NCI-H82 (cell line): ENCODE measurements around the gene ZFHX3.
"Not testable (repeated sequence)": the region's sequence is repeated elsewhere in the genome, so short reads cannot be mapped to it uniquely, and the experiment has no call there.

Source experiments
- DNase-seq: peaks from one replicate; lab custom pipeline; 2025; lab: John Stamatoyannopoulos, UW

The ZFHX3 gene

DNA sequence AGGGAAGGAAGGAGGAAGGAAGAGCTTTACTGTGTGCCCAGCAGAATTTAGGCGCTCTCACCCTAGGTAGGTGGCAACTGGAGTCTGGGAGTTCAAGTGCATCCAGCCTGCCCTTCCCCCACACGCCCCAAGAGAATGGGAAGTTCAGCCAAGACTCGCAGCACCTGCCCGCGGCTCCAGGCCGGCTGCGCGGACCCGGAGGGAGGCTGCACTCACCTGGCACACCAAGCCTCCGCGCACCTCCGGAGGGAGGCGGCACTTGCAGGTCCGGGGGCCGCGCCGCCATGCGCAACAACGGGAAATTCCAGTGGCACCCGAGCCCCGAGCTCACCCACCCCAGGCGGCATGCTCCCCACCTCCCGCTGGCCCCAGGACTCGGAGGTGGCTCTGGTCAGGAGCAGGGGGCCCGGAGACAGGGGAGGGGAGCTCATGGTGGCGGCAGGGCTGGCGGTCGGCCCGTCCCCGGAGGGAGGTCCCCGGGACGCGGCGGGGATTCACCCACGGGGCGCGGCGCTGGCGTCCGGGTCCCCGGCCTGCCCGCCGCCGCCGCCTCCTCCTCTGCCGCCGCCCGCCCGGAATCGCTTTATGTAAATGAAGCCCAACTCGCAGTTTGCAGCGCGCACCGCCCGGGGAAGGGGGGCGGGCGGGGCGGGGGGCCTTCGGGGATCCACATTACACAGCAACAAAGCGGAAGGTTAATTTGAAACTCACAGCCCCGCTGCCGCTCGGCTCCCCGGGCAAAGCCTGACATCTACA lies at the start of gene ZFHX3:
ZFHX3 (minus strand) TSS at position 593 of the 756 bp plus-strand sequence. CDS start 87,983 bp downstream, outside the sequence.
- peak; percentile 59 for DNase-seq

- DNase-seq, result no peak
These were observed 48.6 kb upstream of the ZFHX3 start for GRCh38 chr16:73096510-73096909.

- DNase-seq, result peak; percentile 95
These were observed 48.0 kb upstream of the ZFHX3 start for GRCh38 chr16:73095885-73096421.

DNA sequence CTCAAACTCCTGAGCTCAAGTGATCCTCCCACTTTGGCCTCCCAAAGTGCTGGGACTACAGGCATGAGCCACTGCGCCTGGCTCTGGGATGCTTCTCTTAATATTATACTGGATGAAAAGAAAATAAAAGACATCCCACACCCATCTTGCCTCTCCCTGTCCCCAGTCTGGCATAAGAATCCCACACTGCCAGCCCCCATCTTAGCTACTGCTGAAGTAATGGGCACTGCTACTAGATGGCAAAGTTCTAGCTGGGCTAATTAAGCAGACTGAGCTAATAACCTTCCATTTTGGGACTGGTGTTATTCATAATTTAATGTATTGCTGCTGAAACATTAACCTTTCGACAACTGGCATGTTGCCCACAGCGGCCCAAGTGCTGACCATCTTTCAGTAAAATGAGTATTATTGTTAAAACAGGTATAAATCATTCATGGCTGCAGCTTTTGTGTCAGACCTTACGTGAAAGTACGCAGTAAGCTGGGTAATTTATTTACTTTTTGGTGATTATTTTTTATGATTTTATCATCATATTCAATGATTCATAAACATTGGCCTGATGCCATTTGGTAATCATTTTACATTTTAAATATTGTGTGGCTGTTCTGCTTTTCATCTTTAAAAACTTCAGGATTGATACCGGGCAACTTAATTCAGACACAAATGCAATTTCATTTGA lies 47.4 kb upstream of the ZFHX3 start:
- DNase-seq, result no peak

DNA sequence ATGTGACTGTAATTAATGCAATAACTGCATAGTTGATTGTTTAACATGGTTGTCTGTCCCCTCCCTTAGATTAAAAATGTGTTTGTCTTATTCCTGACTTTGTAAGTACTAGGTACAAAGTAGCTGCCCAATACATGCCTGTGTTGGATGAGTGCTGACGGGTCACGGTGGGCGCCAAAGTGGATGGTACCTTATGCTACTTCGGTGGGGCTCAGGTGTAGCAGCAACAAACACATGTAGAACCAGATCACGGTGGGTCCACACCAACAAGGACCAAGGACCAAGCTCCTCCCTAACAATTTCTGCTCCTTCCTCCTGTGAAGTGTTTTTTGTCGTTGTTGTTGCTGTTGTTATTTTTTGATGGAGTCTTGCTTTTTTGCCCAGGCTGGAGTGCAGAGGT lies 46.4 kb upstream of the ZFHX3 start:
- no peak for DNase-seq

GRCh38 chr16:73093146-73094144 lies 45.5 kb upstream of the ZFHX3 start:
- DNase-seq, result no peak

DNA sequence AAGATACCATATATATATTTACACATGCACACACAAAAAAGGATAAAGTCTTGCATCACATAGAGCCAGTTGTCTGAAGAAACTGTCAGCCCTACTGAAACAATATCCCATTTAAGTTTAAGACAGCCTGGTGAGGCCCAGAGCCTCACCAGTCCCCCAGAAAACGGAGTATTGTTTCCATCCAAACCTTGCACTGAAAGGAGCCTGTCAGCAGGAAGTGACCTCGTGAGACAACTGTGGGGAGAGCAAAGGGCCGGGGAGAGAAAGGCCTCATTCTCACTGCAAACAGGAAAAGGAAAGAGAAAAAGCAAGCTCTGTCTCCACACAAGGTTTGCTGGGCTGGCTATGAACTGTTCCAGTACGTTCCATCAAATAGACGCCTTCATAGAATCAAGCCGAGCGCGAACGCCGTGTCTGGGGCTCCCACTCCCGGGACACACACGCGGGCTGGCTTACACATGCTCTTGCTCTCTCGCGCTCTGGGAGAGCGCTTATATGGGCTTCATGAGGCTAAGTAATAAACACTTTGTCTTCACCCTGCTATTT lies 44.4 kb upstream of the ZFHX3 start:
- no peak for DNase-seq

- no peak for DNase-seq
These were observed 43.2 kb upstream of the ZFHX3 start for GRCh38 chr16:73091174-73091573.

DNA sequence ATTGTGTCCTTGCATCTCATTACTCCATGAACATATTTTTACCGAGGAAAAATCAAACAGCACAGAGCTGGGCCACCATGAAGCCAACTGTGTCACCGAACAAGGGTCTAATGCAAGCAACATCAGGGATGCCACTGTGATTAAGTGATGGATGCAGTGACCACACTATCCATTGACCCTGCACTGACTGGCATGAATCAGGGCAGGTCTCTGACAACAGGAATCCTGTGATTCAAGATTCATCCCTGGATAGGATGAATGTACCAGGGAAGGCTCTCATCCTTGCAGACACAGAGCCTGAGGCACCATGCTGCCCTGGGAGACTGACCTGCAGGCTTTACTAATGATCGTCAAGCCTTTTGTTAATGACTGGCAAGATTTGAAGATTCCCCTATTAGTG lies 41.5 kb upstream of the ZFHX3 start:
- no peak for DNase-seq

GRCh38 chr16:73086108-73086507 lies 38.2 kb upstream of the ZFHX3 start:
- no peak for DNase-seq

DNA sequence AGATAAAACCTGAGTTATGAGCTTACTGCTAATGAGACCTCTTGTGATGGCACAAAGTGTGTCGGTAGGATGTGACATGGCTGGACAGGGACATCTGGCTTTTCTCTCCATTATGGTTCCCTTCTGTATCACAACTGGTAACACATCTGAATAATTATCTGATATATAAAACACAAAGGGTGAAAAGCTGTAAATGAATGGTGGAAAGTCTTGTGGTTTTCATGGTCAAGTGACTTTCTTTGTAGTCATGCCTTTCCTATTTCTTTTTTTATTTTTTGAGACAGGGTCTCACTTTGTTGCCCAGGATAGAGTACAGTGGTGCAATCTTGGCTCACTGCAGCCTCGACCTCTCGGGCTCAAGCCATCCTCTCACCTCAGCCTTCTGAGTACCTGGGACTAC lies 35.3 kb upstream of the ZFHX3 start:
- no peak for DNase-seq

GRCh38 chr16:73082634-73083051 lies 34.7 kb upstream of the ZFHX3 start:
- DNase-seq, result not testable (repeated sequence)

DNA sequence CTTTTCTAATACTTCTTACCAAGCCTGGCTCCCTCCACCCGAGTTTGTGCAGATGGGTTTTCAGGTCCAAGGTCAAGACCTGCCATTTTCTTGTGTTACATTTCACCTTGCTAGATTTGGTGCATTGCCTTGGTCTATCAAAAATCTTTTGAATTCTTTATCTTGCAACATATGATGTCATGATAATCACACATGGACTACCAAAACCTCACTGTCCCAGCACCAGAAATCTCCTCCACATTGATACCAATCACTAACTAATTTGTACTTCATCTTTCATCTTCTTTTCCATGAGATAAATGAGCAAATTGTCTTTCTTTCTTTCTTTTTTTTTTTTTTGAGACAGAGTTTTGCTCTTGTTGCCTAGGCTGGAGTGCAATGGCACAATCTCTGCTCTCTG lies 33.0 kb upstream of the ZFHX3 start:
- DNase-seq, result no peak

DNA sequence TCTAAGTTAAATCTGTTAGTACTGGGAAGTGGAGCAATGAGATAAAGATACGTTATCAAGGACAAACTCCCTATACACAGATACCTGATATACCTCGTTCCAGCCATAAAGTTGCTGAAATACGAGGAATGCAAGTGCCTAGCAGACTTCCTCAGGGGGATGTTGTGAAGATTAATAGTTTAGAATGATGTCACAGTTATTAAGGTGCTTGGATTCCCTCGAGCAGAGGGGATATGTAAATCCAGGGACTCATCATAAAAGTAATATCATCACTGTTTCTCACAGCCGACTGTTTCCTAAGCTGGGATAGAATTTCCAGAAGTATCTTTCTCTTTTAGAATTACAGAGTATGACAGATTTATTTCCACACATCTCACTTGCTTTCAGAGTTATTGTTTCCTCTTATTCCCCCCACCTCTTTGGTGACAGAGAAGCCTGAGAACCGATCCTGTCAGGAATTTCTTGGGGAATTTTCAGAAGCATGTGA lies 28.4 kb upstream of the ZFHX3 start:
- no peak for DNase-seq

- no peak for DNase-seq
These were observed 26.5 kb upstream of the ZFHX3 start for GRCh38 chr16:73074382-73074781.

DNA sequence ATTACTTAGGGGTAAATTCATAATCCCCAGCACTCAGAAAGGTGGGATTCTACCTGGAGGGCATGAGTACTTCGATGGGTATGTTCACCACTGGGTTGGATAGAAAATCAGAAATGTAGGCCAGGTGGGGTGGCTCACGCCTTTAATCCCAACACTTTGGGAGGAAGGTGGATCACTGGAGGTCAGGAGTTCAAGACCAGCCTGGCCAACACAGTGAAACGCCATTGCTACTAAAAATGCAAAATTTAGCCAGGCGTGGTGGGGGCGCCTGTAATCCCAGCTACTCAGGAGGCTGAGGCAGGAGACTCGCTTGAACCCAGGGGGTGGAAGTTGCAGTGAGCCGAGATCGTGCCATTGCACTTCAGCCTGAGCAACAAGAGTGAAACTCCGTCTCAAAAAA lies 24.1 kb upstream of the ZFHX3 start:
- DNase-seq, result not testable (repeated sequence)

DNA sequence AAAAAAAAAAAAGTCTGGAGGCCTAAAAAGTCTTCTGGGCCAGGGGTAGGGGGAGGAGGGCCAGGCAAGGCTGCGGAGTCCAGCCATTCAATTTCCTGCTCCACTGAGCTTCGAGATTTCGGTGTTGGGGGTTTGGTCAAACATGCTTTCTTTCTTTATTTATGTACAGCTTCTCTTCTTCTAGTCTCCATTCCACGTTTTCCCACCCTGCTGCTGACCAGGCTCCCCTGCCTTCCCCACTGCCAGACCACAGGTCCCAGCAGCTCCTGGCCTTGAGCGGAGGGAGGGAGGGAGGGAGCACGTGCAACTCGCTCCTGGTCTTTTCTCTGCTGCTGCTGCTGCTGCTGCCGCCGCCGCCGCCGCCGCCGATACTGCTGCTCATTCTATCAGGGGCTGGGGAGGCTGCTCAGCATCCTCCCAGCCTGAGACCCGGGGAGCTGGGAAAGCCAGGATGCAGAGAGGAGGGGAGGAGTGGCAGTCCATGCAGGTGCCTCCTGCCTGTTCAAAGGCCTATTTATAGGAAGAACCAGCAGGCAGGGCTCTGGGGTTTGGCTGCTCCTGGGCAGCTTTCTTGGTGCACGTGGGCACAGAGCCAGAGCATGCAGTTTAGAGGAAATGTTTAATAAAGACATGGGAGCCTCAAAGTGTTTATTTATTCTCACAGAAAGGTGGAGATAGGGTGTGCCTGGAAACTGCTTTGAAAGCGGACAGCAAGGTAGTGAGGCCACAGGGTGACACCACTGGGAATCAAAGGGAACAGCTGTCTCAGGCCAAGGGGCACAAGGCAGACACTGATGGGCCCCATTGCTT lies 23.4 kb upstream of the ZFHX3 start:
- no peak for DNase-seq

GRCh38 chr16:73069581-73070262 lies 21.8 kb upstream of the ZFHX3 start:
- DNase-seq, result no peak

GRCh38 chr16:73068541-73069401 lies 20.8 kb upstream of the ZFHX3 start:
- no peak for DNase-seq
